ENCODE results near the gene ZFY. TPM values are rescaled to one million over a fixed set of nuclear protein-coding genes. Genes with fewer than 3 reads are reported as not detected.

The ZFY gene
- 10 to 100 TPM in 2 of 4 donors, not detected in 2; 16.7 to 17.2 TPM for total RNA-seq
- 3.3 TPM for polyA plus RNA-seq
- long read RNA-seq, donor 1, full-length matches to known transcripts, result 5 of 15 reads
- long read RNA-seq, donor 1, partial matches to known transcripts, result 4 of 15 reads
- long read RNA-seq, donor 1, other reads (novel, unspliced or antisense), result 6 of 15 reads
- long read RNA-seq, donor 2, full-length matches to known transcripts, result 4 of 7 reads
- long read RNA-seq, donor 2, partial matches to known transcripts, result 1 of 7 reads
- long read RNA-seq, donor 2, other reads (novel, unspliced or antisense), result 2 of 7 reads
- long read RNA-seq, donor 3, result 0 reads
- long read RNA-seq, donor 4, result 0 reads

- intact Hi-C loops (cut with DNase I), result loop anchor here in 1 of 4 donors (5.0 kb wide), 1 partner anchor 78 kb away; no protein-coding TSS in a partner anchor
These were observed at the start of gene ZFY for GRCh38 chrY:2934861-2935715. Gene ZFY (plus strand): TSS chrY:2935381. CDS start chrY:2953937, 18,556 bp downstream.

DNA sequence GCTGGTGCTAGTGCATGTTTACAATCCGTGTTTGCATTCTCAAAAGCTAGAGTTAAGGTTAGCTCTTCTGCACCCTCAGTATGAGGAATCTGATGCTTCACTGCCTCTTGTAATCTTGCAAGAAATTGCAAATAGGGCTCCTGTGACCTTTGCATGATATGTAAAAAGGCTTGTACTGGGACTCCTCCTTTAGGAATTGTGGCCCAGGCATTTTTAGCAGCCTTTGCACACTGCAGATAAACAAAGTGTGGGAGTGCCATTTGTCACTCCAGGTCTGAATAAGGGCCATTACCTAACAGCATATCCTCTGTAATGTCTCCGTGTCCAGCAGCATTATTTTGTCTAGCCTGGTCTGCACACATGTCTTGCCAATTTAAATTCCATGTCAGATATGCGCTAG is 49.3 kb upstream of the ZFY start:
- 46% methylated on average over 3 of the region's 3 CpGs for WGBS
- intact Hi-C loops (cut with DNase I), result no loop called here
- H3K9me3 ChIP-seq (ENCODE audit: control insufficient read depth, low read length), result no peaks in the 10 kb centered on the region

More at GRCh38 chrY:2934861-2935715, at the start of gene ZFY:
- Histone ChIP-seq H3K27ac (ENCODE audit: low read length) (peak within 1 kb of the TSS; percentile 95), H3K4me1 (ENCODE audit: control insufficient read depth, insufficient read depth, low read length) (peaks cover 3% of the 10 kb centered on the region), H3K9me3 (ENCODE audit: control insufficient read depth, low read length) (no peaks in the 10 kb centered on the region), H3K27me3 (ENCODE audit: control insufficient read depth, insufficient read depth) (no peaks in the 10 kb centered on the region), H3K4me3 (ENCODE audit: low read length) (peak within 1 kb of the TSS; percentile 79)
- WGBS, result under 1% methylated on average over 90 of the region's 91 CpGs
- DNase-seq (peak in 1 of 3 donors; percentile 87), ATAC-seq (peak in 1 of 2 donors; percentile 83)

GRCh38 chrY:2887386-2887785 is 47.8 kb upstream of the ZFY start:
- Histone ChIP-seq H3K27ac (ENCODE audit: low read length) (no peak overlapping the region), H3K4me3 (ENCODE audit: low read length) (no peak overlapping the region), H3K27me3 (ENCODE audit: control insufficient read depth, insufficient read depth) (no peaks in the 10 kb centered on the region), H3K4me1 (ENCODE audit: control insufficient read depth, insufficient read depth, low read length) (no peaks in the 10 kb centered on the region), H3K9me3 (ENCODE audit: control insufficient read depth, low read length) (no peaks in the 10 kb centered on the region)
- intact Hi-C loops (cut with DNase I), result no loop called here
- no peak for DNase-seq
- ATAC-seq, result no peak
- WGBS, result 34% methylated on average over 5 of the region's 5 CpGs

More for the DNA sequence above, 49.3 kb upstream of the ZFY start:
- H3K27me3 ChIP-seq (ENCODE audit: control insufficient read depth, insufficient read depth), result no peaks in the 10 kb centered on the region
- no peak overlapping the region for H3K27ac ChIP-seq (ENCODE audit: low read length)
- ATAC-seq (no peak), DNase-seq (no peak)
- no peaks in the 10 kb centered on the region for H3K4me1 ChIP-seq (ENCODE audit: control insufficient read depth, insufficient read depth, low read length)
- no peak overlapping the region for H3K4me3 ChIP-seq (ENCODE audit: low read length)

DNA sequence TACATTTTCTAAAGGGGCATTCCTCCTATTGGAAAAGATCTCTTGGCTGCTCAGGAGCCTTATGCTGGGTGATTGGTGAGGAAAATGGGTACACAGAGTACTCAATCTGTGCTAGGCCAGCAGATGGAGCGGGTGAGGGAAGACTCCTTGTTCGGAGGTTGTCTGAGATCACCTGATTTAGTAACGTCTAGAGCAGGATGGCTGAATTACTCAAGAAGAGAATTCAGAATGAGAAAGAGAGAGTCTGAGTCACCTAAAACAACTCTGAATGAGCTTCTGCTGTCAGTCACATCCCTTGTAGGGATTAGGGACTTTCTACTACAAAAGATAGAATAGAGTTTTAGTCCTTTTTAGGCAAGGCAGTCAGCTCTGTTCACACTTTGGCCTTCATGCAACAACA is 47.2 kb upstream of the ZFY start:
- Histone ChIP-seq H3K4me1 (ENCODE audit: control insufficient read depth, insufficient read depth, low read length) (no peaks in the 10 kb centered on the region), H3K4me3 (ENCODE audit: low read length) (no peak overlapping the region), H3K9me3 (ENCODE audit: control insufficient read depth, low read length) (no peaks in the 10 kb centered on the region), H3K27me3 (ENCODE audit: control insufficient read depth, insufficient read depth) (no peaks in the 10 kb centered on the region), H3K27ac (ENCODE audit: low read length) (no peak overlapping the region)
- 76% methylated on average over 3 of the region's 3 CpGs for WGBS
- ATAC-seq (no peak), DNase-seq (no peak)
- intact Hi-C loops (cut with DNase I), result no loop called here

DNA sequence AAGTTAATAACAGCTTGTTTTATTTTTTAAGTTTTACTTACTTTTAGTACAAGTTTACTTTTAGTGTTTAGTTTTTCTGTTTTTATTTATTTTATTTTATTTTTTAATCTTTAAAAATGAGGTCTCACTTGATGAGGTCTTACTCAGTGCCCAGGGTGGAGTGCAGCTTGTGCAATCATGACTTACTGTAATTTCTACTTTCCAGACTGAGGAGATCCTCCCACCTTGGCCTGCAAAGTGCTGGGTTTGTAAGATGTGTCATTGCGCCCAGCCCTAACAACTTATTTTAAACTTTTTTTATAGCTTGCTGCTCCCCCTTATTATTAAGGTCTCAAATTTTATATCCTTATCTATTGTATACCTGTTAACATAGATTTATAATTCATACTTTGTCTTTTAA is 41.7 kb upstream of the ZFY start:
- ATAC-seq (no peak), DNase-seq (no peak)
- H3K27ac ChIP-seq (ENCODE audit: low read length), result no peak overlapping the region
- no peaks in the 10 kb centered on the region for H3K27me3 ChIP-seq (ENCODE audit: control insufficient read depth, insufficient read depth)
- H3K4me3 ChIP-seq (ENCODE audit: low read length), result no peak overlapping the region
- H3K9me3 ChIP-seq (ENCODE audit: control insufficient read depth, low read length), result no peaks in the 10 kb centered on the region
- WGBS, result 86% methylated on average over 1 of the region's 1 CpG
- intact Hi-C loops (cut with DNase I), result no loop called here
- no peaks in the 10 kb centered on the region for H3K4me1 ChIP-seq (ENCODE audit: control insufficient read depth, insufficient read depth, low read length)

- H3K27ac ChIP-seq (ENCODE audit: low read length), result no peak overlapping the region
- WGBS, result 82% methylated on average over 2 of the region's 2 CpGs
- ATAC-seq (no peak), DNase-seq (no peak)
- H3K4me1 ChIP-seq (ENCODE audit: control insufficient read depth, insufficient read depth, low read length), result no peaks in the 10 kb centered on the region
- H3K27me3 ChIP-seq (ENCODE audit: control insufficient read depth, insufficient read depth), result no peaks in the 10 kb centered on the region
- H3K9me3 ChIP-seq (ENCODE audit: control insufficient read depth, low read length), result no peaks in the 10 kb centered on the region
- H3K4me3 ChIP-seq (ENCODE audit: low read length), result no peak overlapping the region
- intact Hi-C loops (cut with DNase I), result no loop called here
These were observed 39.1 kb upstream of the ZFY start for GRCh38 chrY:2896050-2896449.

DNA sequence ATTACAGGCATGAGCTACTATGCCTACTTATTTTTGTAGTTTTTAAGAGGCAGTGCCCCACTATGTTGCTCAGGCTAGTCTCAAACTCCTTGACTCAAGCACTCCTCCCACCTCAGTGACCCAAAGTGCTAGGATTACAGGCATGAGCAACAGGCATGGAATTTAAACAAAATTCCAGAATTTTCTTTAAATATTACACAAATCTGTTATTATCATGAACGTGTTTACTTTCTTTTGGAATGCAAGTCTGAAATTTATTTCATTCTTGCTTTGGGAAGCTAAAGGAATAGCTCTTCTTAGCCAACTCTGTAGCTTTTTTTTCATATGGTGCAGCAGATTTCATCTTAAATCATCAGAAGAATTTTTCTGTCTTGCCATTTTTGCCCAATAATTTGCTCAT is 27.8 kb upstream of the ZFY start:
- 56% methylated on average over 1 of the region's 1 CpG for WGBS

GRCh38 chrY:2913066-2913815 is 21.9 kb upstream of the ZFY start:
- H3K27me3 ChIP-seq (ENCODE audit: control insufficient read depth, insufficient read depth), result no peaks in the 10 kb centered on the region
- intact Hi-C loops (cut with DNase I), result no loop called here
- ATAC-seq, result no peak
- DNase-seq, result no peak
- H3K4me1 ChIP-seq (ENCODE audit: control insufficient read depth, insufficient read depth, low read length), result no peaks in the 10 kb centered on the region
- no peak overlapping the region for H3K4me3 ChIP-seq (ENCODE audit: low read length)
- no peaks in the 10 kb centered on the region for H3K9me3 ChIP-seq (ENCODE audit: control insufficient read depth, low read length)
- H3K27ac ChIP-seq (ENCODE audit: low read length), result no peak overlapping the region

More for the DNA sequence above, 27.8 kb upstream of the ZFY start:
- ATAC-seq (no peak), DNase-seq (no peak)
- intact Hi-C loops (cut with DNase I), result no loop called here
- Histone ChIP-seq H3K9me3 (ENCODE audit: control insufficient read depth, low read length) (no peaks in the 10 kb centered on the region), H3K27me3 (ENCODE audit: control insufficient read depth, insufficient read depth) (no peaks in the 10 kb centered on the region), H3K27ac (ENCODE audit: low read length) (no peak overlapping the region), H3K4me1 (ENCODE audit: control insufficient read depth, insufficient read depth, low read length) (no peaks in the 10 kb centered on the region), H3K4me3 (ENCODE audit: low read length) (no peak overlapping the region)

DNA sequence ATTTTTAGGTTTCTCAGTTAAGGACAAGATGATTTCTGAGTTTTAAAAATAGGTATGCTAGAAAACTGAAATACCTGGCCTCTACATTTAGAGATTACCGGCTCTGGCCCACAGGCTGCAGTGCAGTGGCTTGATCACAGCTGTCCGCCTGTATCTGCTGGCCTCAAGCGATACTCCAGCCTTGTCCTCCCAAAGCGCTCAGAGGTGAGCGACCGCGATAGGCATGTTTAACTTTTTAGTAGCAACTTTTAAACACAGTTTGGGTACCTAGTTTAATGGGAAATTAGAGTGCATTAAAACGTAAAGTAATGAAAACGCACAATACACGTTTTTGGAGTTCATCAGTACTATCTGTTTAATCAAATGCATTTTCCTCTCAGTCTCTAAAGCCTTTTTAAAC is 1.1 kb upstream of the ZFY start:
- peak overlapping the region; percentile 79 for H3K4me3 ChIP-seq (ENCODE audit: low read length)
- H3K27me3 ChIP-seq (ENCODE audit: control insufficient read depth, insufficient read depth), result no peaks in the 10 kb centered on the region
- peak overlapping the region; percentile 68 for H3K27ac ChIP-seq (ENCODE audit: low read length)
- intact Hi-C loops (cut with DNase I), result loop anchor here in 1 of 4 donors (5.0 kb wide), 1 partner anchor 77 kb away; no protein-coding TSS in a partner anchor
- DNase-seq (peak in 1 of 3 donors; percentile 56), ATAC-seq (no peak)
- H3K4me1 ChIP-seq (ENCODE audit: control insufficient read depth, insufficient read depth, low read length), result peaks cover 3% of the 10 kb centered on the region
- WGBS, result 18% methylated on average over 10 of the region's 10 CpGs
- H3K9me3 ChIP-seq (ENCODE audit: control insufficient read depth, low read length), result no peaks in the 10 kb centered on the region

GRCh38 chrY:2935716-2936435 is 695 bp downstream of the ZFY start:
- Histone ChIP-seq H3K4me3 (ENCODE audit: low read length) (peak overlapping the region; percentile 79), H3K4me1 (ENCODE audit: control insufficient read depth, insufficient read depth, low read length) (peaks cover 3% of the 10 kb centered on the region), H3K27me3 (ENCODE audit: control insufficient read depth, insufficient read depth) (no peaks in the 10 kb centered on the region), H3K27ac (ENCODE audit: low read length) (peak overlapping the region; percentile 95), H3K9me3 (ENCODE audit: control insufficient read depth, low read length) (no peaks in the 10 kb centered on the region)
- intact Hi-C loops (cut with DNase I), result no loop called here
- under 1% methylated on average over 63 of the region's 63 CpGs for WGBS
- peak in 1 of 2 donors; percentile 97 for ATAC-seq
- DNase-seq, result peak in 1 of 3 donors; percentile 95
